Karpas-422 (cell line): ENCODE results near the gene LRRC74A. TPM values are rescaled to one million over a fixed set of nuclear protein-coding genes. Genes with fewer than 3 reads are reported as not detected.

Source experiments
- DNase-seq: peaks from one replicate; pipeline ENCODE4 v3.0.0-alpha.2; 2015
- H2AFZ ChIP-seq: fragments of 200-600 bp; sonication (generic); 2 replicates; pipeline ENCODE4 v1.6.1; 2014; ENCODE audit warnings: antibody characterized with exemption, low read length, mixed read lengths
- H3K27ac ChIP-seq: fragments of 200-600 bp; sonication (generic); 2 replicates; pipeline ENCODE4 v1.5.1; 2014; ENCODE audit warnings: mild to moderate bottlenecking, low read length, moderate library complexity
- H3K27me3 ChIP-seq: fragments of 200-600 bp; sonication (generic); 2 replicates; pipeline ENCODE4 v1.6.1; 2014; ENCODE audit warnings: low read length, mixed read lengths
- H3K36me3 ChIP-seq: fragments of 200-600 bp; sonication (generic); 2 replicates; pipeline ENCODE4 v1.6.1; 2014; ENCODE audit warnings: low read length, mixed read lengths; ENCODE audit not compliant: insufficient read depth
- H3K4me1 ChIP-seq: fragments of 200-600 bp; sonication (generic); 2 replicates; pipeline ENCODE4 v1.6.1; 2014; ENCODE audit warnings: mild to moderate bottlenecking, low read length, mixed read lengths
- H3K4me2 ChIP-seq: fragments of 200-600 bp; sonication (generic); 2 replicates; pipeline ENCODE4 v1.6.1; 2014; ENCODE audit warnings: low read length, low read depth, mild to moderate bottlenecking; ENCODE audit not compliant: poor library complexity, severe bottlenecking
- H3K4me3 ChIP-seq: fragments of 200-600 bp; sonication (generic); 2 replicates; pipeline ENCODE4 v1.5.1; 2014; ENCODE audit warnings: mild to moderate bottlenecking, antibody characterized with exemption, low read length, mixed read lengths
- H3K79me2 ChIP-seq: fragments of 200-600 bp; sonication (generic); 2 replicates; pipeline ENCODE4 v1.6.1; 2014; ENCODE audit warnings: mild to moderate bottlenecking, low read length, mixed read lengths
- H3K9ac ChIP-seq: fragments of 200-600 bp; sonication (generic); 2 replicates; pipeline ENCODE4 v1.6.0; 2014; ENCODE audit warnings: low read length
- H3K9me2 ChIP-seq: fragments of 200-600 bp; sonication (generic), shearing (Covaris generic); replicated peaks from 2 replicates; pipeline ENCODE4 v1.6.0; 2014; ENCODE audit warnings: mild to moderate bottlenecking, low read length, moderate library complexity; ENCODE audit not compliant: insufficient read depth
- H3K9me3 ChIP-seq: fragments of 300-700, 200-600 bp; sonication (generic); 2 replicates; pipeline ENCODE4 v1.6.1; 2014; ENCODE audit warnings: low read length, mixed read lengths
- H4K20me1 ChIP-seq: fragments of 200-600 bp; sonication (generic); 2 replicates; pipeline ENCODE4 v1.6.1; 2014; ENCODE audit warnings: mild to moderate bottlenecking, antibody characterized with exemption, low read length, low read depth; ENCODE audit not compliant: insufficient read depth
- total RNA-seq: library from RNA; depleted of rRNA; stranded (reverse); fragments of >200 nt; shearing (Covaris generic); gene quantifications from 2 replicates; pipeline ENCODE4 v1.2.3, GENCODE V29; 2014; ENCODE audit warnings: low replicate concordance

Gene LRRC74A
- total RNA-seq, 1 experiment from 2014 or later = not detected

DNA sequence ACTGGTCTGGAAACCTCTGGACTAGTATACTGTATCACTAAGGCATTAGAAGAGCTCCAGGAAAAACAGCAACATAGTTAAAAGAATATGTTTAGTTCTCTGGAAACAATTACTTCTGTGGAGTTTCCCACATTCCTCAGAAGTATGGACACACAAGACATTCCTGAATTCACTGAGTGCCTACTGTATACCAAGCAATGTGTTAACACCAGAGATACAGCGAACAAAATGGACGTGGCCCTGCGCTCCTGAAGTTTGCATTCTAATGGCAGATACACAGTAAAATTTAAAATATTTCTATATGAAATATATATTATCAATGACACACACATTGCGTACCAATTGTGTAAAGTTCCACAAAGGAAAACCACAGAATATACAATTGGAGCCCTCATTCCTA, 14.6 kb upstream of the LRRC74A start:
- Histone ChIP-seq H3K9me2 (no peaks in the 10 kb centered on the region), H3K79me2 (peaks cover 41% of the 10 kb centered on the region), H3K27ac (peak overlapping the region; percentile 44), H2AFZ (no peak overlapping the region), H4K20me1 (no peaks in the 10 kb centered on the region), H3K9me3 (no peaks in the 10 kb centered on the region), H3K4me1 (peaks cover 18% of the 10 kb centered on the region), H3K9ac (peak overlapping the region; percentile 81), H3K4me3 (peak overlapping the region; percentile 77), H3K4me2 (peak overlapping the region; percentile 92), H3K36me3 (peaks cover 29% of the 10 kb centered on the region), H3K27me3 (no peaks in the 10 kb centered on the region)
- peak; percentile 72 for DNase-seq

DNA sequence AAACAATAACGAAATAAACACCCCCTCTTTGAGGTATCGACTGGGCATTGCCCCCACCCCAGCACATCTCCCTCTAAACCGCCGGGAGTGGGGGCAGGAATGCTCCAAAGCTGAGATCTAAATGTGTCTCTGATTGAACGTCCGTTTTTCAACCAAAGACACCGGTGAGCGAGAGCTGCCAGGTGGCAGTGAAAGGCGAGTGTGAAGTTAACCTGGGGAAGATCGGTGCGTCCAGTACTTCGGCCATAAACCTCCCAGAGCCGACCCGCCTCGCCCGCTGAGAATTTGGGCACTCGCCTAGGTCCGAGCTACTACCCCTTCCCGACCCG, 14.2 kb upstream of the LRRC74A start:
- peaks cover 18% of the 10 kb centered on the region for H3K4me1 ChIP-seq
- H3K4me2 ChIP-seq = peak overlapping the region; percentile 92
- DNase-seq = peak; percentile 75
- H3K9me3 ChIP-seq = no peaks in the 10 kb centered on the region
- H3K9ac ChIP-seq = peak overlapping the region; percentile 81
- H3K4me3 ChIP-seq = peak overlapping the region; percentile 77
- peaks cover 40% of the 10 kb centered on the region for H3K79me2 ChIP-seq
- H3K36me3 ChIP-seq = peaks cover 24% of the 10 kb centered on the region
- H3K27me3 ChIP-seq = no peaks in the 10 kb centered on the region
- peak overlapping the region; percentile 1; the same call in 1 of the 2 replicates for H2AFZ ChIP-seq
- H3K27ac ChIP-seq = peak overlapping the region; percentile 44
- H4K20me1 ChIP-seq = no peaks in the 10 kb centered on the region
- H3K9me2 ChIP-seq = no peaks in the 10 kb centered on the region

DNA sequence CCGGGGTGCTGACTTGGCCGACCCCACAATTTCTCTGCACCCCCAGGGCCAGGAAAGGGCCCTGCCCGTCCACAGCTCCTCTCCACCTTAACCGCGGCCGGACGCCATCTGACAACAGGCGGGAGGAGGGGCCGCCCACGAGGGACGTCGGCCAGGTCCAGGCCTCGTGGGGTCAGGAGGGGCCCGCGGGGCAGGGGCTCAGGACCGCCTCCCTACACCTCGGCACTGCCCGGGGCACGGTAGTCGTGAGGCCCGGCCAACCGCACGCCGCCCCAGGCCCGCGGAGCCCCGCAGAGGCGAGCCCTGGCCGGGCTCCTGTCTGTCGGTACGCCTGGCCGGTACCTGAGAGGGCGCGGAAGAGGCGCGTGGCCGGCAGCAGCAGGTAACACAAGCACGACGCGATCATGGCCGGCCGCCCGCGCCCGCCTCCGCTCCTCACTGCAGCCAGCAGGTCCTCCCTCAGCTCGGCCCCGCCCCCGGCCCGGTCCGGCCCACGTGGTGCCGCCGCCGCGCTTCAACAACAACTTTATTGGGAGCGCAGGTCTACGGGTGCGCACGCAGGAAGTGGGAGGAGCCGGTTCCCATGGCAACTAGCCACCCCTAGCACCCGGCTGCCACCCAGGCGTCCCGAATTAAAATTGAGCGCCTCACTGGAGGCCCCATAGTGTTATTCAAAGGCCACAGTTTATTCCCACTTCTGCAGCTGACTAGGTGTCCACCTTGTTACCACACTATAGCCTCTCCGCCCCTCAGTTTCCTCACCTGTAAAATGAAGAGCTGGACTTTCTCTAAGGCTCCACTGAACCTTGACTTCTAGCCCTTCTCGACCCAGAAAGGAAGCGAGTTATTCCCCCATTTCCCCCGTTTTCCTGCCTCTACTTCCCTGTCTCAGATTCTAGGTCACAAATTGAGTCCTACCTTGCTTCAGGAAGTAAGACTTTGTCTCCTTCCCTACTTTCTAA, 13.5 kb upstream of the LRRC74A start, which contains the start of gene ANGEL1:
ANGEL1 (minus strand) TSS at position 461 of the 962 bp plus-strand sequence; CDS start at position 406, 55 bp downstream.
- Histone ChIP-seq H2AFZ (peak within 1 kb of the TSS; percentile 90), H3K4me3 (peak within 1 kb of the TSS; percentile 77), H4K20me1 (no peaks in the 10 kb centered on the region), H3K79me2 (peaks cover 38% of the 10 kb centered on the region), H3K9me3 (no peaks in the 10 kb centered on the region), H3K27ac (peak within 1 kb of the TSS; percentile 44), H3K36me3 (peaks cover 17% of the 10 kb centered on the region), H3K27me3 (no peaks in the 10 kb centered on the region), H3K4me1 (peaks cover 18% of the 10 kb centered on the region), H3K9me2 (no peaks in the 10 kb centered on the region), H3K4me2 (peak within 1 kb of the TSS; percentile 92), H3K9ac (peak within 1 kb of the TSS; percentile 81)
- peak; percentile 100 for DNase-seq

- H2AFZ ChIP-seq = no peak overlapping the region
- H3K4me1 ChIP-seq = peaks cover 17% of the 10 kb centered on the region
- no peaks in the 10 kb centered on the region for H3K27me3 ChIP-seq
- H3K9me3 ChIP-seq = no peaks in the 10 kb centered on the region
- H3K9ac ChIP-seq = no peak overlapping the region
- H3K9me2 ChIP-seq = no peaks in the 10 kb centered on the region
- H4K20me1 ChIP-seq = no peaks in the 10 kb centered on the region
- H3K79me2 ChIP-seq = peaks cover 24% of the 10 kb centered on the region
- no peak overlapping the region for H3K27ac ChIP-seq
- no peak overlapping the region for H3K4me3 ChIP-seq
- H3K36me3 ChIP-seq = no peaks in the 10 kb centered on the region
- DNase-seq = no peak
- no peak overlapping the region for H3K4me2 ChIP-seq
Observed at GRCh38 chr14:76814726-76815645, 11.2 kb upstream of the LRRC74A start.

GRCh38 chr14:76820700-76821099, 5.5 kb upstream of the LRRC74A start:
- Histone ChIP-seq H3K4me2 (no peak overlapping the region), H4K20me1 (no peaks in the 10 kb centered on the region), H3K9me2 (no peaks in the 10 kb centered on the region), H3K9ac (no peak overlapping the region), H3K27me3 (0 out of 2 replicates have a peak, but pooled peaks cover 3% of the 10 kb centered on the region), H2AFZ (no peak overlapping the region), H3K4me1 (no peaks in the 10 kb centered on the region), H3K4me3 (no peak overlapping the region), H3K27ac (no peak overlapping the region), H3K79me2 (no peaks in the 10 kb centered on the region), H3K36me3 (no peaks in the 10 kb centered on the region), H3K9me3 (no peaks in the 10 kb centered on the region)
- no peak for DNase-seq

GRCh38 chr14:76827696-76828296, 1.6 kb downstream of the LRRC74A start:
- Histone ChIP-seq H3K4me1 (no peaks in the 10 kb centered on the region), H3K4me2 (no peak overlapping the region), H2AFZ (no peak overlapping the region), H3K9ac (no peak overlapping the region), H3K27ac (no peak overlapping the region), H3K4me3 (no peak overlapping the region), H3K36me3 (no peaks in the 10 kb centered on the region), H3K79me2 (no peaks in the 10 kb centered on the region), H3K27me3 (0 out of 2 replicates have a peak, but pooled peaks cover 3% of the 10 kb centered on the region), H3K9me2 (no peaks in the 10 kb centered on the region), H3K9me3 (no peaks in the 10 kb centered on the region), H4K20me1 (no peaks in the 10 kb centered on the region)
- no peak for DNase-seq

DNA sequence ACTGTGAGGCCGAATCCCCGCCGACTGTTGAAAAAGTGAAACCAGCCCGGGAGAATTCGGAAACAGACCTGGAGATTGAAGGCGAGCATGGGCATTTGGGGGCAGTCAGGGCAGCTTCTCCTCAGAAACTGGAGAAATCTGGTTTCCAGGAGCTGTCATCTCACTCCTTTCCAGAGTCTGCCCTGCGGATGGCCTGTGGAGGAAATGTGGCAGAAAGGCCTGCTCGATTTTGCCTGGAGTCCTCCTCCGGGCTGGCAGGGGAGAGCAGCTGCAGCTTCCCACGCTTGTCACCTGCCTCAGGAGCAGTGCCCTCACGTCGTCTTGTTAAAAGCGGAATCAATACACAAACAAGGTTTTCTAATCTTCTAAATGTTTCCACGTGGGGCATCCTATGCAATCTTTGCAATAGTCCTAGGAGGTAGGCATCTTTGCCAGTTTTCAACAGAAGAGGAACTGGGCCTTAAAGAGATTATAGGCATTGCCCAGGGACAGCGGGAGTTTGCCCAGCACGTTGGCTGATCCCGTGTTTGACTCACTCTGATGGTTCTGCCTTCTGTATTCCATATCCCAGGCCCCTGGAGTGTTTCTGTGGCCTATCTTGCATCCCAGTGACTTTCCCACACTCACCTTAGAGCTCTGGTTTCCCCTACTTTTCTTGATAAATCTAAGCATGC, 2.3 kb downstream of the LRRC74A start:
- no peak overlapping the region for H3K4me3 ChIP-seq
- no peak overlapping the region for H3K9ac ChIP-seq
- H3K9me2 ChIP-seq = no peaks in the 10 kb centered on the region
- H3K79me2 ChIP-seq = no peaks in the 10 kb centered on the region
- no peaks in the 10 kb centered on the region for H3K9me3 ChIP-seq
- DNase-seq = no peak
- no peak overlapping the region for H3K4me2 ChIP-seq
- no peaks in the 10 kb centered on the region for H3K36me3 ChIP-seq
- H4K20me1 ChIP-seq = no peaks in the 10 kb centered on the region
- H2AFZ ChIP-seq = no peak overlapping the region
- H3K27ac ChIP-seq = no peak overlapping the region
- H3K27me3 ChIP-seq = no peaks in the 10 kb centered on the region
- H3K4me1 ChIP-seq = no peaks in the 10 kb centered on the region
